HepG2 (cell line): ENCODE measurements around the gene MYCBPAP. TPM values are rescaled to one million over a fixed set of nuclear protein-coding genes. Genes with fewer than 3 reads are reported as not detected.

Source experiments
- ARNT2 ChIP-seq: sonication (generic); formaldehyde crosslinking; IDR thresholded peaks from 2 replicates; pipeline ENCODE4 v1.8.0; 2022; ENCODE audit warnings: mild to moderate bottlenecking, low read depth, missing genetic modification reagents, moderate library complexity
- DMAP1 ChIP-seq: IDR thresholded peaks from 2 replicates; pipeline ENCODE4 v1.6.1; 2016
- GFI1 ChIP-seq: sonication (generic); formaldehyde crosslinking; IDR thresholded peaks from 2 replicates; pipeline ENCODE4 v1.5.0; 2020; ENCODE audit warnings: missing genetic modification reagents, mild to moderate bottlenecking, borderline replicate concordance
- KDM1A ChIP-seq: IDR thresholded peaks from 2 replicates; pipeline ENCODE4 v1.6.1; 2016; ENCODE audit warnings: missing compliant biosample characterization
- MAX ChIP-seq: IDR thresholded peaks from 2 replicates; pipeline ENCODE4 v1.6.1; 2012; ENCODE audit warnings: inconsistent platforms
- MIXL1 ChIP-seq: IDR thresholded peaks from 2 replicates; pipeline ENCODE4 v1.6.1; 2016
- MTA1 ChIP-seq: sonication (generic); formaldehyde crosslinking; IDR thresholded peaks from 2 replicates; pipeline ENCODE4 v1.4.0; 2020; ENCODE audit warnings: missing genetic modification reagents, mild to moderate bottlenecking, borderline replicate concordance
- NCOA1 ChIP-seq: sonication (generic); formaldehyde crosslinking; IDR thresholded peaks from 2 replicates; pipeline ENCODE4 v1.9.0; 2021; ENCODE audit warnings: missing genetic modification reagents
- PHF20 ChIP-seq: sonication (generic); formaldehyde crosslinking; IDR thresholded peaks from 2 replicates; pipeline ENCODE4 v1.5.0; 2020; ENCODE audit warnings: mild to moderate bottlenecking, missing genetic modification reagents
- REPIN1 ChIP-seq: sonication (generic); formaldehyde crosslinking; IDR thresholded peaks from 2 replicates; pipeline ENCODE4 v1.8.0; 2022; ENCODE audit warnings: missing genetic modification reagents, low read depth, mild to moderate bottlenecking, borderline replicate concordance
- SIX1 ChIP-seq: sonication (generic); formaldehyde crosslinking; IDR thresholded peaks from 2 replicates; pipeline ENCODE4 v1.4.0; 2020; ENCODE audit warnings: missing genetic modification reagents, borderline replicate concordance
- ZNF605 ChIP-seq: sonication (generic); formaldehyde crosslinking; IDR thresholded peaks from 2 replicates; pipeline ENCODE4 v1.8.0; 2022; ENCODE audit warnings: mild to moderate bottlenecking, missing genetic modification reagents
- ZSCAN5A ChIP-seq: sonication (generic); formaldehyde crosslinking; IDR thresholded peaks from 2 replicates; pipeline ENCODE4 v1.8.0; 2022; ENCODE audit warnings: mild to moderate bottlenecking, missing genetic modification reagents, borderline replicate concordance
- polyA plus RNA-seq, 8 experiments: library from polyadenylated mRNA; depleted of rRNA in 3 of 8; stranded (reverse) in 7 of 8; unstranded in 1 of 8; fragments of >200 nt; fragmentation: Illumina TruSeq in 4 of 8; extraction: Trizol in 4 of 8; gene quantifications; 2 replicates each; pipeline versions ENCODE4 v1.2.1 to v1.2.3, GENCODE V29; 2011 to 2016; ENCODE audit warnings: low read depth in 4 of 8, missing spikeins in 1 of 8, mixed read lengths in 1 of 8; ENCODE audit not compliant: insufficient read depth in 1 of 8
- total RNA-seq, 5 experiments: library from RNA; depleted of rRNA; stranded (reverse); fragments of >200 nt; fragmentation: Illumina TruSeq; extraction: Trizol; gene quantifications; 2 replicates each; pipeline ENCODE4 v1.2.3, GENCODE V29; 2016; ENCODE audit warnings: low read depth in 1 of 5
- TF ChIP-seq, protein P1 (sequence below): sonication (generic); formaldehyde crosslinking; IDR thresholded peaks from 2 replicates; pipeline ENCODE4 v1.9.0; 2021; ENCODE audit warnings: missing genetic modification reagents, borderline replicate concordance
- TF ChIP-seq, protein P2 (sequence below): IDR thresholded peaks from 2 replicates; pipeline ENCODE4 v1.6.1; 2016; ENCODE audit warnings: low read depth, missing genetic modification reagents, missing compliant biosample characterization

The MYCBPAP gene
- total and polyA plus RNA-seq, 2 of the 13 experiments (the other 11 are each of a cell fraction or from before 2014, with no cell fraction given), result 0.22 to 0.24 TPM

DNA sequence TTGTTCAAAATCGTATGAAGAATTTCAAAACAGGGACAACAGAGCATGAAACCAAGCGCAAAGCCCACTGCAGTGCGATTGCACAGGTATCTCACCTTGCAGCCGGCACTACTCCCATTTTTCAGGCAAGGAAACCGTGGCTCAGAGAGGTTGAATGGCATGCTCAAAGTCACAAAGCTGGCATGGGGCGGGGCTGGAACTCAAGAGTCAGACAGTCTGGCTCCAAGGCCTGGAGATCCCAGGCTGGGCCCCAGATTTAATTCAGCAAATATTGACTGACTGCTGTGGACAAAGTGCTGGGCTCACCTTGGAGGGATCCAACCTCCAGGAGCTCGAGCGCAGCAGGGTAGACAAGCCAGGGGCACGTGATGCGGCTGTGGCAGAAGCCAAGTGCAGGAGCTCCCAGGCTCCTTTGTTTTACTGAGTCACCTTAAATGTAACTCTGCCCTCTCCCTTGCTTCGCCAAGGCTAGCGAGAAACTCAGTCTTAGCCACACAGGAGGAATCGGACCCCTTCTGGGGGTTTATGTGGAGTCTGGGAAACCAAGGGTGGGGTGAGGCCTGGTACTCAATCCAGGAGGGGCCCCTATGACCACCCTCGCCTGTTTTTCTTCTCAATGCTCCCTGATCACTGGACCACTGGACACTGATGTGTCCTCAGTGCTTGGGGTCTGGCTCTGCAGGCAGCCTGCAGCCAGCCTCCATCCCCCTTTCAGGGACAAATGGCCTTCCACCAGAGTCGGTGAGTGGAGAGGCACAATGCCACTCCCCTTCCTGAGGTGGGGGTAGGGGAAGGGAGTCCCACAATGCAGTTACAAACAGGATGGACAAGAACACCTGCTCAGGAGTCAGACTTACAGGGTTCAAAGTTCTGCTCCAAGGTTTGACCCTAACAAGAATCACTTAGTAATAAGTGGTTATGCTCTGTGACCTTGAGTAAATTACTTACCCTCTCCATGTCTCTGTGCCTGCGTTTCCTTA is 34.8 kb downstream of the MYCBPAP start (continued):
- TF ChIP-seq ARNT2, result peak; percentile 54; the same call in 1 of the 2 replicates
- TF ChIP-seq MAX, result peak; percentile 89
- TF ChIP-seq, protein P1, sequence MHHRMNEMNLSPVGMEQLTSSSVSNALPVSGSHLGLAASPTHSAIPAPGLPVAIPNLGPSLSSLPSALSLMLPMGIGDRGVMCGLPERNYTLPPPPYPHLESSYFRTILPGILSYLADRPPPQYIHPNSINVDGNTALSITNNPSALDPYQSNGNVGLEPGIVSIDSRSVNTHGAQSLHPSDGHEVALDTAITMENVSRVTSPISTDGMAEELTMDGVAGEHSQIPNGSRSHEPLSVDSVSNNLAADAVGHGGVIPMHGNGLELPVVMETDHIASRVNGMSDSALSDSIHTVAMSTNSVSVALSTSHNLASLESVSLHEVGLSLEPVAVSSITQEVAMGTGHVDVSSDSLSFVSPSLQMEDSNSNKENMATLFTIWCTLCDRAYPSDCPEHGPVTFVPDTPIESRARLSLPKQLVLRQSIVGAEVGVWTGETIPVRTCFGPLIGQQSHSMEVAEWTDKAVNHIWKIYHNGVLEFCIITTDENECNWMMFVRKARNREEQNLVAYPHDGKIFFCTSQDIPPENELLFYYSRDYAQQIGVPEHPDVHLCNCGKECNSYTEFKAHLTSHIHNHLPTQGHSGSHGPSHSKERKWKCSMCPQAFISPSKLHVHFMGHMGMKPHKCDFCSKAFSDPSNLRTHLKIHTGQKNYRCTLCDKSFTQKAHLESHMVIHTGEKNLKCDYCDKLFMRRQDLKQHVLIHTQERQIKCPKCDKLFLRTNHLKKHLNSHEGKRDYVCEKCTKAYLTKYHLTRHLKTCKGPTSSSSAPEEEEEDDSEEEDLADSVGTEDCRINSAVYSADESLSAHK (CRISPR knock-in tag), result no peak
- TF ChIP-seq SIX1 (CRISPR knock-in tag), result peak; percentile 78; the same call in 1 of the 2 replicates
- peak; percentile 59; the same call in 1 of the 2 replicates for TF ChIP-seq ZNF605 (CRISPR knock-in tag)
- TF ChIP-seq, protein P2, sequence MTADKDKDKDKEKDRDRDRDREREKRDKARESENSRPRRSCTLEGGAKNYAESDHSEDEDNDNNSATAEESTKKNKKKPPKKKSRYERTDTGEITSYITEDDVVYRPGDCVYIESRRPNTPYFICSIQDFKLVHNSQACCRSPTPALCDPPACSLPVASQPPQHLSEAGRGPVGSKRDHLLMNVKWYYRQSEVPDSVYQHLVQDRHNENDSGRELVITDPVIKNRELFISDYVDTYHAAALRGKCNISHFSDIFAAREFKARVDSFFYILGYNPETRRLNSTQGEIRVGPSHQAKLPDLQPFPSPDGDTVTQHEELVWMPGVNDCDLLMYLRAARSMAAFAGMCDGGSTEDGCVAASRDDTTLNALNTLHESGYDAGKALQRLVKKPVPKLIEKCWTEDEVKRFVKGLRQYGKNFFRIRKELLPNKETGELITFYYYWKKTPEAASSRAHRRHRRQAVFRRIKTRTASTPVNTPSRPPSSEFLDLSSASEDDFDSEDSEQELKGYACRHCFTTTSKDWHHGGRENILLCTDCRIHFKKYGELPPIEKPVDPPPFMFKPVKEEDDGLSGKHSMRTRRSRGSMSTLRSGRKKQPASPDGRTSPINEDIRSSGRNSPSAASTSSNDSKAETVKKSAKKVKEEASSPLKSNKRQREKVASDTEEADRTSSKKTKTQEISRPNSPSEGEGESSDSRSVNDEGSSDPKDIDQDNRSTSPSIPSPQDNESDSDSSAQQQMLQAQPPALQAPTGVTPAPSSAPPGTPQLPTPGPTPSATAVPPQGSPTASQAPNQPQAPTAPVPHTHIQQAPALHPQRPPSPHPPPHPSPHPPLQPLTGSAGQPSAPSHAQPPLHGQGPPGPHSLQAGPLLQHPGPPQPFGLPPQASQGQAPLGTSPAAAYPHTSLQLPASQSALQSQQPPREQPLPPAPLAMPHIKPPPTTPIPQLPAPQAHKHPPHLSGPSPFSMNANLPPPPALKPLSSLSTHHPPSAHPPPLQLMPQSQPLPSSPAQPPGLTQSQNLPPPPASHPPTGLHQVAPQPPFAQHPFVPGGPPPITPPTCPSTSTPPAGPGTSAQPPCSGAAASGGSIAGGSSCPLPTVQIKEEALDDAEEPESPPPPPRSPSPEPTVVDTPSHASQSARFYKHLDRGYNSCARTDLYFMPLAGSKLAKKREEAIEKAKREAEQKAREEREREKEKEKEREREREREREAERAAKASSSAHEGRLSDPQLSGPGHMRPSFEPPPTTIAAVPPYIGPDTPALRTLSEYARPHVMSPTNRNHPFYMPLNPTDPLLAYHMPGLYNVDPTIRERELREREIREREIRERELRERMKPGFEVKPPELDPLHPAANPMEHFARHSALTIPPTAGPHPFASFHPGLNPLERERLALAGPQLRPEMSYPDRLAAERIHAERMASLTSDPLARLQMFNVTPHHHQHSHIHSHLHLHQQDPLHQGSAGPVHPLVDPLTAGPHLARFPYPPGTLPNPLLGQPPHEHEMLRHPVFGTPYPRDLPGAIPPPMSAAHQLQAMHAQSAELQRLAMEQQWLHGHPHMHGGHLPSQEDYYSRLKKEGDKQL (CRISPR knock-in tag), result peak; percentile 72; the same call in 1 of the 2 replicates
- no peak for TF ChIP-seq ZSCAN5A (CRISPR knock-in tag)
- TF ChIP-seq DMAP1 (CRISPR knock-in tag), result peak; percentile 74; the same call in 1 of the 2 replicates
- peak; percentile 91; the same call in 1 of the 2 replicates for TF ChIP-seq GFI1 (CRISPR knock-in tag)
- TF ChIP-seq KDM1A, result peak; percentile 94
- TF ChIP-seq NCOA1 (CRISPR knock-in tag), result peak; percentile 94
- peak; percentile 90 for TF ChIP-seq MIXL1 (CRISPR knock-in tag)
- peak; percentile 48; the same call in 1 of the 2 replicates for TF ChIP-seq PHF20
- peak; percentile 68; the same call in 1 of the 2 replicates for TF ChIP-seq REPIN1 (CRISPR knock-in tag)
- TF ChIP-seq MTA1 (CRISPR knock-in tag), result peak; percentile 66; the same call in 1 of the 2 replicates
